Measurements from ENCODE around the gene GLRX5. TPM values are rescaled to one million over a fixed set of nuclear protein-coding genes. Genes with fewer than 3 reads are reported as not detected.
A peak's percentile ranks its signal among the peaks of the same experiment; 100 is the strongest.

The GLRX5 gene
- total RNA-seq, 3 donors from 2014 or later, result 29.1 to 36.1 (median 33.6) TPM

DNA sequence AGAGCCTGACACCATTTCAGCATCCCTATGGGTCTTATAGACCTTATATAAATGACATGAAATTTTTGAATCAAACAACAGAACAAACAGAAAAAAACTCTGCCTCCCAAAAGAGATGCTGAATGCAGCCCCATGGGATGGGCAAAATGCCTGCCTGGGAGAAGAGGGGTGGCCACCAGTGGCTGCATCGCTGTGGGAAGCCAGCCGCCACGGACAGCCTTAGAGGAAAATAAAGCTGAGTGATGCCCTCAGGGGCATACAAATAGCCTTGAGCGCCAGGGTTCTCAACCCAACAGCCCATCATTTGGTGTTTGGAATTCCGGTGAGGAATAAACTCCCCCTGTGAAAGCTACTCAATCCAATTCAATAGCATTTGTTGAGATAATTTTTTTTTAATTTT is 41.3 kb upstream of the GLRX5 start:
- no peaks in the 10 kb centered on the region for H3K27me3 ChIP-seq
- H3K27ac ChIP-seq, result no peak overlapping the region
- peaks cover 7 to 20% of the 10 kb centered on the region in 2 donors for H3K4me1 ChIP-seq
- no peaks in the 10 kb centered on the region for H3K36me3 ChIP-seq
- H3K9me3 ChIP-seq, result no peaks in the 10 kb centered on the region
- H3K4me3 ChIP-seq, result no peak overlapping the region
- no peak for DNase-seq (ENCODE audit: low spot score in 2 of 2)
- intact Hi-C loops (cut with DNase I; ENCODE audit: low total_unique reads), result no loop called here
- no peak for TF ChIP-seq POLR2AphosphoS5 (IDR thresholded peaks at IDR 0.05)
- TF ChIP-seq, protein P1, sequence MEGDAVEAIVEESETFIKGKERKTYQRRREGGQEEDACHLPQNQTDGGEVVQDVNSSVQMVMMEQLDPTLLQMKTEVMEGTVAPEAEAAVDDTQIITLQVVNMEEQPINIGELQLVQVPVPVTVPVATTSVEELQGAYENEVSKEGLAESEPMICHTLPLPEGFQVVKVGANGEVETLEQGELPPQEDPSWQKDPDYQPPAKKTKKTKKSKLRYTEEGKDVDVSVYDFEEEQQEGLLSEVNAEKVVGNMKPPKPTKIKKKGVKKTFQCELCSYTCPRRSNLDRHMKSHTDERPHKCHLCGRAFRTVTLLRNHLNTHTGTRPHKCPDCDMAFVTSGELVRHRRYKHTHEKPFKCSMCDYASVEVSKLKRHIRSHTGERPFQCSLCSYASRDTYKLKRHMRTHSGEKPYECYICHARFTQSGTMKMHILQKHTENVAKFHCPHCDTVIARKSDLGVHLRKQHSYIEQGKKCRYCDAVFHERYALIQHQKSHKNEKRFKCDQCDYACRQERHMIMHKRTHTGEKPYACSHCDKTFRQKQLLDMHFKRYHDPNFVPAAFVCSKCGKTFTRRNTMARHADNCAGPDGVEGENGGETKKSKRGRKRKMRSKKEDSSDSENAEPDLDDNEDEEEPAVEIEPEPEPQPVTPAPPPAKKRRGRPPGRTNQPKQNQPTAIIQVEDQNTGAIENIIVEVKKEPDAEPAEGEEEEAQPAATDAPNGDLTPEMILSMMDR (IDR thresholded peaks at IDR 0.05), result no peak
- TF ChIP-seq POLR2A (IDR thresholded peaks at IDR 0.05), result no peak

DNA sequence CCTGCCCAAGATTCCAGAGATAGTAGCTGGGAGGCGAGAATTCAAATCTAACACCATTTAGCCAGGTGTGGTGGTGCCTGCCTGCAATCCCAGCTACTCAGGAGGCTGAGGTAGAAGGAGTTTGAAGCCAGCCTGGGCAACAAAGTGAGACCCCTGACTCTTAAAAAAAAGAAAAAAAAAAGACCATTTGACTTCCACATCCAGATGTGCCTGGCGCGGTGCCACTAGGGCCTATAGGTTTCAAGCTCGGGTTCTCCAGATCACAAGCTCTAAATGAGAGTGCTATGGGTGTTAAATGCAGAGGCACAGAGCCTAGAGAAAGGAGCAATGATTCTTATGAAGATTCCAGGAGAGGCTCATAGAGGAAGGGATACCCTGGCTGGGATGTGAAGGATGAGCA is 40.9 kb upstream of the GLRX5 start:
- no peaks in the 10 kb centered on the region for H3K9me3 ChIP-seq
- no peaks in the 10 kb centered on the region for H3K27me3 ChIP-seq
- no peaks in the 10 kb centered on the region for H3K36me3 ChIP-seq
- intact Hi-C loops (cut with DNase I; ENCODE audit: low total_unique reads), result no loop called here
- peaks cover 7 to 17% of the 10 kb centered on the region in 2 donors for H3K4me1 ChIP-seq
- H3K27ac ChIP-seq, result no peak overlapping the region
- TF ChIP-seq POLR2A (IDR thresholded peaks at IDR 0.05) (no peak), POLR2AphosphoS5 (IDR thresholded peaks at IDR 0.05) (no peak)
- TF ChIP-seq, protein P1 (IDR thresholded peaks at IDR 0.05), result no peak
- DNase-seq (ENCODE audit: low spot score in 2 of 2), result no peak
- no peak overlapping the region for H3K4me3 ChIP-seq

DNA sequence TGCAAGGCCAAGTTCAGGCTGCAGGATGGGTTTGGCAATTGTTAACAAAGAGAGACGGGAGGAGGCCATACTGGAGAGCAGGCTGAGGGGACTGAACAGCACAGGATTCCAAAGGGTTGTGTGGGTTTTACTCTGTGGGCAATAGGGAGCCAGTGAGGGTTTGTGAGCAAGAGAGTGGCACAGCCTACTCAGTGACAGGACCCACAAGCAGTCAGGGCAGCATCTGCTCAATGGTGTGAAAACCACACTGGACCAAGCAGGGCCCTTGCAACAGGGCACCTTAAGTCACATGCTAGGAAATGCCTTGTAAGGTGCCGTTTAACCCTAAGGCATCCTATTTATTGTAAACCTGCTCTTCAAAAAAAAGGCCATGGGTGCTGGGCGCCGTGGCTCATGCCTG is 40.4 kb upstream of the GLRX5 start:
- no peaks in the 10 kb centered on the region for H3K27me3 ChIP-seq
- no peak for TF ChIP-seq POLR2AphosphoS5 (IDR thresholded peaks at IDR 0.05)
- no peak for TF ChIP-seq POLR2A (IDR thresholded peaks at IDR 0.05)
- TF ChIP-seq, protein P1 (IDR thresholded peaks at IDR 0.05), result no peak
- no peak for DNase-seq (ENCODE audit: low spot score in 2 of 2)
- H3K27ac ChIP-seq, result peak overlapping the region; percentile 10 to 16
- H3K36me3 ChIP-seq, result no peaks in the 10 kb centered on the region
- H3K4me1 ChIP-seq, result peaks cover 6 to 14% of the 10 kb centered on the region in 2 donors
- H3K4me3 ChIP-seq, result no peak overlapping the region
- intact Hi-C loops (cut with DNase I; ENCODE audit: low total_unique reads), result no loop called here
- no peaks in the 10 kb centered on the region for H3K9me3 ChIP-seq

DNA sequence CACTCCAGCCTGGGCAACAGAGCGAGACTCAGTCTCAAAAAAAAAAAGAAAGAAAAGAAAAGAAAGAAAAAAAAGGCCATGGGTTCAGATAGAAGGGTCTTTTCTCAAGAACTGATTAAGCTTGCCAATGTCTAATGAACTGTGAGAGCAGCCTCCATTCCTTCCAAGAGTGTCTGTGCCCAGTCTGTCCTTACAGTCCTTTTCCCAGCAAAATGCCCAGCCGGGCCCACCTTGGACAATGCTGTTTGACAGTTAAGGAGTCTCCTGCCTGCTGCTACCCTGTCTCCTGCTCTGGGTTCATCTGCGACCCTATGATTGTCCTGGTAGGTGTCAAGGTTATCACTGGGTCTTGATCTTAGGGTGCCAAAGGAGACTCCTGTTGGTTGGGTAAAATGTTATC is 39.8 kb upstream of the GLRX5 start:
- peaks cover 4 to 8% of the 10 kb centered on the region in 2 donors for H3K4me1 ChIP-seq
- no peaks in the 10 kb centered on the region for H3K9me3 ChIP-seq
- TF ChIP-seq POLR2AphosphoS5 (IDR thresholded peaks at IDR 0.05) (no peak), POLR2A (IDR thresholded peaks at IDR 0.05) (no peak)
- TF ChIP-seq, protein P1 (IDR thresholded peaks at IDR 0.05), result no peak
- no peaks in the 10 kb centered on the region for H3K36me3 ChIP-seq
- H3K4me3 ChIP-seq, result no peak overlapping the region
- H3K27ac ChIP-seq, result peak overlapping the region in 1 of 2 donors; percentile 62
- H3K27me3 ChIP-seq, result no peaks in the 10 kb centered on the region
- no peak for DNase-seq (ENCODE audit: low spot score in 2 of 2)
- intact Hi-C loops (cut with DNase I; ENCODE audit: low total_unique reads), result no loop called here

DNA sequence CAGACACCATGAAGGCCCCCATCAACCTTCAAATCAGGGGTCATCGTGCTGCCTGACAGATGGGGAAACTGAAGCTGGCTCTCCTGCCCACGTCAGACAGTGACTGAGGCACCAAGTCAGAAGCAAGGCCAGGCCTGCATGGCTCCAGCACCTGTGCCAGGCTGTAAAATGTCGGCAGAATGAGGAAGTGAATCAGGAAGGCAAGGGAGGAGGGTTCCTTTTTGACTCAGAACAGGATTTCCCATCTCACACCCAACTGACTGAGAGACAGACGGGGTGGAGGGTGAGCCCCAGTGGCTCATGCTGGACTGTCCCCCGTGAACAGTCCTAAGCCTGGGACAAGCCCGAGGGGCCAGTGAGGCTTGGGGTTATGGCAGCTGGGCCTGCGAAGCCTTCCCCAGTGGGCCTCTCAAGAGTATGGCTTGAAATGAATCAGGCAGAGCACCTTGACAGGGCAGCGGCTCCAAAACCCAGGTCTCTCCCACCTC is 39.3 kb upstream of the GLRX5 start:
- no peak for DNase-seq (ENCODE audit: low spot score in 2 of 2)
- H3K9me3 ChIP-seq, result no peaks in the 10 kb centered on the region
- H3K27ac ChIP-seq, result peak overlapping the region; percentile 62 to 63
- no peak overlapping the region for H3K4me3 ChIP-seq
- H3K4me1 ChIP-seq, result peaks cover 6% of the 10 kb centered on the region in 2 donors
- TF ChIP-seq POLR2AphosphoS5 (IDR thresholded peaks at IDR 0.05), result no peak
- TF ChIP-seq, protein P1 (IDR thresholded peaks at IDR 0.05), result no peak
- no peak for TF ChIP-seq POLR2A (IDR thresholded peaks at IDR 0.05)
- H3K27me3 ChIP-seq, result no peaks in the 10 kb centered on the region
- H3K36me3 ChIP-seq, result no peaks in the 10 kb centered on the region
- intact Hi-C loops (cut with DNase I; ENCODE audit: low total_unique reads), result no loop called here

All from breast epithelium (tissue), 4 donors.